ENCODE data around the gene SAFB.

The SAFB gene

DNA sequence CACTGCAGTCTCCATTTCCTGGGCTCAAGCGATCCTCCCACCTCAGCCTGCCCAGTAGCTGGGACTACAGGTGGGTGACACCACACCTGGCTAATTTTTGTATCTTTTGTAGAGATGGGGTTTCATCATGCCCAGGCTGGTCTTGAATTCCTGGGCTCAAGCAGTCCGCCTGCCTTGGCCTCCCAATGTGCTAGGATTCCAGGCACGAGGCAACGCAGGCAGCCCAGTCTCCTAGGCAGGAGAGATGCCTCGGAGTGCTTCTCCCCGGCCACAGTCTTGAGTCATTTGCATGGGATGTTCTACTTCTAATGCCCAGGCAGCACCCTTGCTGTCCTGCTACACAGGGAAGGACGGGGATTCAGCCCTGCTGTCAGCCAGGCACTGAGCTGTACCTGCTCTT lies 48.7 kb downstream of the SAFB start:
- DNase-seq, result no peak

DNA sequence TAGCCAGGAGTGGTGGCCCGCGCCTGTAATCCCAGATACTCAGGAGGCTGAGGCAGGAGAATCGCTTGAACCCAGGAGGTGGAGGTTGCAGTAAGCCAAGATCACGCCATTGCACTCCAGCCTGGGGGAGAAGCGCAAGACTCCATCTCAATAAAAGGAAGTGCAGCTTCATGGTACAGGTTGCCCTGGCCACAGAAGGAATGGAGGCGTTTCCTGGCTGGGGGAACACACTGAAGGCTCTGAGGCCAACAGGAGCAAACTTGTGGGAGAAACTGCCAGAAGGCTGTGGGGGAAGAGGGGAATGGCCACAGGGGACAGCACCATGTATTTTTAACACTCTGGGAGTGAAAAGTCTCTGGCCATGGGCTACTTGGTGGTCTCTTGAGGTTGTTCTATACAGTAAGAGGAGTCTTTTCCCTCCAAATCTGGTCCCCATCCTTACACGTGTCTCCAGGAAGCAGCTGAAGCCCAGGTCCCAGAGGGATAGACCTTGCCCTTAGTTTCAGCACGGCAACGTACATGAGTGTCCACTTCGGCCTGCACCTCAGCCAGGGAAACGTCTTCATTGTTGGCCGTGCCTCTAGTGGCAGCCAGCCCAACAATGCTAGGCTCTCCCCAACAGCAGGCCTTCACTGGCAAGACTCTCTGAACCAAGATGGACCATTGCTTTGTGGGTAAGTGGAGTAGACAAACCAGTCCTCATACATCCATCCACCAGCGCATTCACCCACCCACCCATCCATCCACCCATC lies 50.0 kb downstream of the SAFB start:
- no peak for DNase-seq

DNA sequence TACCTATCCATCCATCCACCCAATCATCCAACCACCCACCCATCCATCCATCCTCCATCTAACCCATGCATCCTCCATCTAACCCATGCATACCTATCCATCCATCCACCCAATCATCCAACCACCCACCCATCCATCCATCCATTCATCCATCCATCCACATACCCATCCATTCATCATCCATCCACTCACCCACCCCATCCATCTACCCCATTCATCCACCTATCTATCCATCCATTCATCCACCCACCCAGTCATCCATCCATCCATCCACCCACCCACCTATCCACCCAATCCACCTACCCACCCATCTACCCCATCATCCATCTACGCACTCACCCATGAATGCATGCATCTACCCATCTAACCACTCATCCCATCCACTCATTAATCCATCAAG lies 50.9 kb downstream of the SAFB start:
- no peak for DNase-seq

DNA sequence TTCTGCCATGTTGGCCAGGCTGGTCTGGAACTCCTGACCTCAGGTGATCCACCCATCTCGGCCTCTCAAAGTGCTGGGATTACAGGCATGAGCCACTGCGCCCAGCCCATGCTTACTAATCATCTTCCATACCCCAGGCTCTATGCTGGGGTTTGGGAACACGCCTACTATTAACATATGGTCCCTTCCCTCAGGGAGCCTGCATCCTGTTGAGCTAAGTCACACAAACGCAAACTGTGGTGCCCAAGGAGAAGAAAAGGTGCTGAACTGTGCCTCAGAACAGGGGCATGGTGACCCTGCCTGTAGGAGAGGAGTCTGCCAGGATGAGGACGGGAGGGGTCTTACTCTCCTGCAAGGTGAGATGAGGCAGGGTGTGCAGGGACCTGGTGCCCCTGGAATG lies 51.8 kb downstream of the SAFB start:
- DNase-seq, result no peak

DNA sequence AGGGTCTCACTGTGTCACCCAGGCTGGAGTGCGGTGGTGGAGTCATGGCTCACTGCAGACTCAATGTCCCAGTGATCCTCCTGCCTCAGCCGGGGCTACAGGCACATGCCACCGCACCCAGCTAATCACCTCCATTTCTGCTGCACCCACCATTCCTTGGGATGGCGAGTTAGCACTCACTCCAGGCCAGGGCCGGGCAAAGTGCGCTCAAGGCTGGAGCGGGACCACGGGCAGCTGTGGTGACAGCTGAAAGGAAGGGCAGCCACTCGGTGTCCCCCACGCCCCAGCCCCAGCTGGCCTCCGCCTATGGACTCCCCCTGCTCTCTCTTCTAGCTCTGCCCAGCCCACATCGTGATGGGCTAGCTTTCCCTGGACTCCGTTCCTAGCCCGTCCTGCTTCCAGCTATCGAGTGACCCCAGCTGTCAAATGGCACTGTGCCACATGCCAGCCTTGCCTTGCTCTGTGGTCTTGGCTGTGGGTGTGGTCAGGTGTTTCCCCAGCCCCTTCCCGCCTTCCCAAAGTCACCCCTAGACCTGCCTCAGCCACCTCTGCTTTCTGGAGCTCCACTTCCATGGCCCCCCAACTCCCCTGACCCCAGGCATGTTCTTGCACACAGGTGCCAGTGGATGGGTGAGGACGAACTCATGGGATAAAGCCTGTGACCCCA lies 53.4 kb downstream of the SAFB start:
- DNase-seq, result no peak

DNA sequence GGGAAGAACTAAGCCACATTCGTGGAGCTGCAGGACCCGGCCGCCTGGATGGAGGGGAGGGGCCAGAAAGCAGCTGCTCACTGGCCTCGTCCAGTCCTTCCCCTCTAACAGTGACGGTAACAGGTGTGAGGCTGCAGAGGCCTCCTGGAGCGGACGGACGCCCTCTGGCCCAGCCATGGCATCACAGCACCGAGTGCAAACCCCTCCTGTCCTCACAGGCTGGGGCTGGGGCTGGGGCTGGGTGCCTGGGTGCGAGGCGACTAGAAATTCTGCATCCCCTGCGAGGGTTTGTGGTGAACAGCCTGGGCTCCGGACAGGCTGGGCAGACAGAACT lies 53.9 kb downstream of the SAFB start:
- DNase-seq, result no peak

DNA sequence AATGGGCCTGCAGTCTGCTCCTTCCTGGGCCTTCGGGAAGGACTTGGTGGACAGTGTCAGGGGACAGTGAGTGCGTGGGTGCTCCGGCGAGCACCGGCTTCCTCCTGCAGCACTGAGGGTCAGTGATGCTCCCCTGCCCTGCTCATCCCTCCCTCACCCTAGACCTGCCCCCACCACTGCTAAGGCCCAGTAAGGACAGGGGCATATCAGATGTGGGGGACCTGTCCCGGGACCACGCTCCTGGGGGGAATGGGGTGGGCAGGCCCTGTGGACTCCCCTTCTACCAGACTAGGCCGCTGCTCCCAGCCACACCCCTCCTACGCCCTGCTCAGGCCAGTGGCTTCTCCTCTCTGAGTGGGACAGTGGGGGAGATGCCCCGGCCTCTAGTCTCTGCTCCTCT lies 54.3 kb downstream of the SAFB start:
- no peak for DNase-seq

GRCh38 chr19:5677580-5677979 lies 54.7 kb downstream of the SAFB start:
- DNase-seq, result no peak

- DNase-seq, result no peak
These were observed 55.3 kb downstream of the SAFB start for GRCh38 chr19:5678071-5678718.

GRCh38 chr19:5679289-5680083 lies 56.6 kb downstream of the SAFB start:
- no peak for DNase-seq

DNA sequence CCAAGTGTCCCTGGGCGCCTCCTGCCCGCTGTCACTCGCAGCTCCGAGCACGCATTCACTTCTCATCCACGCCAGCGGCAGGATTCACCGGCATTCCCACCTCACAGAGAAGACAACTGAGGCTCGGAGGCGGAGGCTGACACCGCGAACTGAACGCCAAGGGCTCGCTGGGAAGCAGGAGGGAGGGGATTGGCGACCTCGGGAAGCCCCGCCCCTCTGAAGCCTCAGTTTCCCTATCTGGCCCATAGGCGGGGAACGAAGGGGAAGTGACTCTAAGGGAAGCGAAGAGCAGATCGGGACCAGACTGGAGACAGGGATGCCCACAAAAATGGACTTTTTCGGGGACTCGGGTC lies 57.2 kb downstream of the SAFB start:
- peak; percentile 40 for DNase-seq

DNA sequence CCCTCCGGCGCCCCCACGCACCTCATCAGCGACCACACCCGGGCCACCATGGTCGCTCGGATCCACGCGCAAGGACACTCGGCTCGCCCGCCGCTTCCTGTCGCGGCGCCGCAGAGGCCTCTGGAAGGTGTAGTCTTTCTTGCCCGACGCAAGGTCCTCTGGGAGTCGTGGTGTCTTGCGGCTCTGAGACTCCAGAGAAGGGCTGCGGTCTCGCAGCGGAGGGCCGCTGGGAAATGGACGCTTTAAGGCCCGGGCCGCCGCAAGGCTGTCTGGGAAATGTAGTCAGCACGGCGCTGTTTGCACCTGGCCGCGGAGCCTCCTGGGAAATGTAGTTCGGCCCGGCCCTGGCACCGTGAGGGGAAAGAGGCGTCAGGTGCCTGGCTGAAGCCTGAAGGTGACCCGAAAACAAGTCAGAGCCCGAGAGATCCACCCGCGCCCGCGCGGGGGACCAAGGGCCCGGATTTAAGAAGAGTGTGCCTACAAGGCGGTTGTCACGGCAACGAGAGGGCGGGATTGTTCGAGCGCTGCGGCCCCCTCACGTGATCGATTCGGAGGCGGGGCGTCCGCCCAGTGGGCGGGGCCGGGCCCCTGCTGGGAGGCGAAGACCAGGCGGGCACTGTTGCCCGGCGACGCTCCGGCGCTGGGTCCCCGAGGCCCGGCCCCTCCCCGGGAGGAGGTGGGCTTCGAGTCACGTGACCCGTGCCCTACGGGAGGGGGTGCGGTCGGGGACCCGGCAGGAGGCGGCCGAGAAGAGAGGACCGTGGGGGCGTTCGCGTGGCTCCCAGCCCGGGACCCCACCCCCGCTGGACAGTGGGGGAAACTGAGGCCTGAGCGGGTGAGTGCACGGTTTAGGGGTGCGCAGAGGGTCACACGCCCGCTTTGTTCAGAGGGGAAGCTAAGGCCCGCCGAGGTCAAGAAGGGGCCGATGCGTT lies 57.8 kb downstream of the SAFB start, which contains the start of the genes HSD11B1L and MICOS13:
HSD11B1L (plus strand) TSS at position 591 of the 932 bp plus-strand sequence. CDS start 3,806 bp downstream, outside the sequence.
MICOS13 (minus strand) TSS at position 80 of the 932 bp plus-strand sequence; CDS start at position 50, 30 bp downstream.
- peak; percentile 100 for DNase-seq

GRCh38 chr19:5681391-5682106 lies 58.7 kb downstream of the SAFB start:
- no peak for DNase-seq

GRCh38 chr19:5682107-5682482 lies 59.2 kb downstream of the SAFB start:
- DNase-seq, result no peak

- no peak for DNase-seq
These were observed 60.4 kb downstream of the SAFB start for GRCh38 chr19:5683177-5683886.

DNA sequence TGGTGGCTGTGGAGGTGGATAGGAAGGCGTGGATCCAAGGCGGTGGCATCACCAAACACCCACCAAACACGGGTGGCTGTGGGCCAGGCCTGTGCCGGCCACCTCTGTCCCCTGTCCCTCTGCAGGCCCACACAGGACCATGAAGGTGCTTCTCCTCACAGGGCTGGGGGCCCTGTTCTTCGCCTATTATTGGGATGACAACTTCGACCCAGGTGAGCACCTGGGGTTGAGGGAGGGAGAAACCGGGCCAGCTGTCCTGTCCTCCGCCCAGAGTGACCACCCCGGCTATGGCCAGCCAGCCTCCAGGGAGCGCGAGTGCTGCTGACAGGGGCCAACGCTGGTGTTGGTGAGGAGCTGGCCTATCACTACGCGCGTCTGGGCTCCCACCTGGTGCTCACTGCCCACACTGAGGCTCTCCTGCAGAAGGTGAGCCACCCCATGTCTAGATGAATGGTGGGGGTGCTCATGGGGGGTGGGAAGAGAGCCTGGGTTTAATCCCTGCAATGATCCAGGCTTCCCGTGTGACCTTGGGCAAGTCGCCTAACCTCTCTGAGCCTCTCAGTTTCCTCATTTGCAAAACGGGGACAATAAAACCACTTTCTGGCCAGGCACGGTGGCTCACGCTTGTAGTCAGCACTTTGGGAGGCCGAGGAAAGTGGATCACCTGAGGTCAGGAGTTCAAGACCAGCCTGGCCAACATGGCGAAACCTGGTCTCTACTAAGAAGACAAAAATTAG lies 62.0 kb downstream of the SAFB start:
- no peak for DNase-seq

- no peak for DNase-seq
These were observed 63.4 kb downstream of the SAFB start for GRCh38 chr19:5686326-5686646.

DNA sequence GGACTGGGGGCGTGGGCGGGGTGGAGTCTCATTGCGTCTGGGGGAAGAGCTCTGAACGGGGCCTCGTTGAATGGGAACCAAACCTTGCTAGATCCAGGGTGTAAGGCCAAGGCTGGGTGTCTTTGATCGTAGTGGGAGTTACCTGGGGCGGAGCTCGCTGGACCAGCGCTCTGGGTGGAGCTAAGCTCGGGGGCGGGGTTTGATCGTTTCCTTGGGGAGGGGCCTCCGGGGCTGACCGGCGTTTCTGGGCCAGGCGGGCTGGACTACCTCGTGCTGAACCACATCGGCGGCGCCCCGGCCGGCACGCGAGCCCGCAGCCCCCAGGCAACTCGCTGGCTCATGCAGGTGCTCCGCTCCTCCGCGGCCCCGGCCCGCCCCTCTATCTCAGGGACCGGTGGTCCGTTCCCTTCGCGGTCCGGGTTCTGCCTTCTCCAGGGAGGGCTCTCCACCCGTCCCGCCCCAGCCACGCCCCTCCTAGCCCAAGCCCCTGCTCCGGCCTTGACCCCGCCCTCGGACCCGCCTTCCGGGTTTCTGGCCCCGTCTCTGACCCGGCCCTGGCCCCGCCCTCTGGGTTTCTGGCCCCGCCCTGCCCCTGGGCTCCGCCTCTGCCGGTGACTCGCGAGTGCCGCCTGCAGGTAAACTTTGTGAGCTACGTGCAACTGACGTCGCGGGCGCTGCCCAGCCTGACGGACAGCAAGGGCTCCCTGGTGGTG lies 63.9 kb downstream of the SAFB start:
- peak; percentile 99 for DNase-seq

- DNase-seq, result no peak
These were observed 64.7 kb downstream of the SAFB start for GRCh38 chr19:5687360-5688198.
